Retinal pigment epithelial cell (primary cell): ENCODE results near the gene MADD.

Experiments used
- DNase-seq: peaks from one replicate; pipeline ENCODE4 v3.0.0-alpha.2; 2010; ENCODE audit warnings: low read depth
- H3K4me3 ChIP-seq: 2 replicates; pipeline ENCODE4 v1.5.1; 2011; ENCODE audit warnings: mild to moderate bottlenecking, low read length, control low read depth, moderate library complexity
- TF ChIP-seq, protein P1 (sequence below): conservative IDR thresholded peaks from 2 replicates; pipeline ENCODE4 v1.5.1; 2011; ENCODE audit warnings: low read depth, low read length, control low read depth, inconsistent platforms

Gene MADD

GRCh38 chr11:47268448-47269001 lies 1.4 kb upstream of the MADD start:
- DNase-seq = no peak
- TF ChIP-seq, protein P1, sequence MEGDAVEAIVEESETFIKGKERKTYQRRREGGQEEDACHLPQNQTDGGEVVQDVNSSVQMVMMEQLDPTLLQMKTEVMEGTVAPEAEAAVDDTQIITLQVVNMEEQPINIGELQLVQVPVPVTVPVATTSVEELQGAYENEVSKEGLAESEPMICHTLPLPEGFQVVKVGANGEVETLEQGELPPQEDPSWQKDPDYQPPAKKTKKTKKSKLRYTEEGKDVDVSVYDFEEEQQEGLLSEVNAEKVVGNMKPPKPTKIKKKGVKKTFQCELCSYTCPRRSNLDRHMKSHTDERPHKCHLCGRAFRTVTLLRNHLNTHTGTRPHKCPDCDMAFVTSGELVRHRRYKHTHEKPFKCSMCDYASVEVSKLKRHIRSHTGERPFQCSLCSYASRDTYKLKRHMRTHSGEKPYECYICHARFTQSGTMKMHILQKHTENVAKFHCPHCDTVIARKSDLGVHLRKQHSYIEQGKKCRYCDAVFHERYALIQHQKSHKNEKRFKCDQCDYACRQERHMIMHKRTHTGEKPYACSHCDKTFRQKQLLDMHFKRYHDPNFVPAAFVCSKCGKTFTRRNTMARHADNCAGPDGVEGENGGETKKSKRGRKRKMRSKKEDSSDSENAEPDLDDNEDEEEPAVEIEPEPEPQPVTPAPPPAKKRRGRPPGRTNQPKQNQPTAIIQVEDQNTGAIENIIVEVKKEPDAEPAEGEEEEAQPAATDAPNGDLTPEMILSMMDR = no peak
- H3K4me3 ChIP-seq = peak overlapping the region; percentile 12

DNA sequence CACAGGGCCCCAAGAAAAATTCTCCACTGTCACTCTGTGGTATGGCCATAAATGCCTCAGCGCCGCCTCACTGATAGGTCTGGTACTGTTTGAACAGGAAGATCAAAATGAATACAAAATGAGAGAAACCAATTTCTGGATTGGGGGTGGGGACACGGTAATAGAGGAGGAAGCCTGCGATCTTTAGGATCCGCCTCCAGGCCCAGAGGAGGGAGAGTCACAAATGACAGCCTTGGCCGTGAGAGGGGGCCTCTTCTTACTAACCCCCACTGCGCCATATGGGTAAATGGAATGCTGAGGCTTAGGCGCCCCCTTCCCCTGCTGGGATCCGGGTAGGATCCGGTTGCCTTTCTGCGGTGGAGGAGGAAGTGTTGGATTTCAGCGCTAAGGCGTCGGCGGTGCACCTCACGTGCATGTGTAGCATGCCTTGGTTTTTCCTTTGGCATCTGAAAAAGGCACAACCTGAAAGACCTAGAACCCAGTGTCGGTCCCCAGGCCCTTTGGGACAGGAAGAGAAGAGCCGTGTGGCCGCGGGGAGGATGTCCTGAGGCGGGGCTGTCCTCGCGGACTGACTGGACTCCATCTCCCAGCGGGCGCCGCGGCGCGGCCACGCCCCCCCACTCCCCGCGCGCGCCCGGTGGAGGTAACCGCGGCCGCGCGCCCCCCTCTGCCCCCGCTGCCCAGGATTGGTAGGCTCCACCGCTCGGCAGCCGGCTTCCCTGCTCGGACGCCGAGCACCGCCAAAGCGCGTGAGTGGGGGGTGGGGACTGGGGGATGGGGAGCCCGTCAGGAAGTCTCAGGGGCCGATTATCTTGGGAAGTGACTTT lies 718 bp upstream of the MADD start:
- TF ChIP-seq, protein P1 = no peak

GRCh38 chr11:47270331-47271271 lies 668 bp downstream of the MADD start:
- TF ChIP-seq, protein P1 = no peak
- H3K4me3 ChIP-seq = peak overlapping the region; percentile 76
- no peak for DNase-seq

More for the DNA sequence above, 718 bp upstream of the MADD start:
- H3K4me3 ChIP-seq = peak overlapping the region; percentile 76
- DNase-seq = no peak

DNA sequence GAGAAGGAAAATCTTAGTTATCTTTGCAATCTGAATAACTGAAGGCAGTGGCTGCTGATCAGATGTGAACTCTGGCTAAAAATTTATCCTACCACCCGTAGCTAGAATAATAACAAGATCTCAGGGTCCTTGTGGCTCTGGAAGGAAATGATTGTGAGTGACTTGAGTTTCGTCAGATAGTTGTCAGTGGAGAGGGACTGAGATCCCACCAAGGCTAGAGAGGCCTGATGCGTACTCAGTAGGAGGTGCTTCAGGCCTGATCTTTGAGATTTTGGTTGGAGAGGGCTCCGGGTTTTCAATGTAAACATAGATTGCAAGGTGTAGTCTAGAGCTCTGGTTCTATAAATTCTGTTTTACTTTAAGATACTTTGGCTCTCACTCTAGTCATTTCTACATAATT lies 1.4 kb downstream of the MADD start:
- no peak for DNase-seq
- TF ChIP-seq, protein P1 = no peak
- H3K4me3 ChIP-seq = no peak overlapping the region

DNA sequence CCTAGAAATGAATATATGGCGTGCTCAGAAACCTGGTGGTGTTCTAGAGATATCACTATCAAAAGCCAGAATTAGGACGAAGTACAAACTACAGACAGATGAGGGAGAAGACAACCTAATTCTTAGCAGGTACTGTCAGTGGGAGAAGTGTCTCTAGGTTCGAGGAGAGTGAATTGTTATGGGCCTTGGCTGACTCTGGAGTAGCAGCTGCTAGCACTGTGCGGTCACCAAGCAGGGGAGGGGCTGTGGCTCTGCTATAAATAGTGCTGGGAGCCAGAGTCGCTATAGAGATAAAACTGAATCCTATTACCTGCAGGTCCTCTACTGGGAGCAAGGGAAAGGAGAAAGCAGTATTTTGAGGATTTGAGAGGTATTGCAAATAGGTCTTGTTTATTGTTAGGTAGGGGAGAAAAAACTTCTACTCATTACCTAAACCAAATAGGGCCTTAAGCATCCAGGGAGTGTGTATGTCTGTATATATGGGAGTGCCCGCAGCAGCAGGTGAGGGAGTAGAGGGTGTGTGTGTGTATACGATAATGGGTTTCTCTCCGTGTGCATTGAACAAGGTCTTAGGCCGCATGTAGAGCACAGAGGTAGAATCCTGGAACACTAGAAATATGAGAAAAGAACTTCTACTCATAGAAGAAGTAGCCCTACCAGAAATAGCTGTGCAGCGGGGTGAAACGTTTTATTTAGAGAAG lies 2.2 kb downstream of the MADD start:
- no peak for DNase-seq
- H3K4me3 ChIP-seq = no peak overlapping the region
- TF ChIP-seq, protein P1 = no peak

GRCh38 chr11:47272706-47273105 lies 2.8 kb downstream of the MADD start:
- DNase-seq = no peak
- TF ChIP-seq, protein P1 = no peak
- no peak overlapping the region for H3K4me3 ChIP-seq
